DMS153 (cell line): ENCODE results near the gene SHOC2.

Source experiments
- DNase-seq: peaks from one replicate; lab custom pipeline; 2025; lab: John Stamatoyannopoulos, UW

SHOC2 gene

GRCh38 chr10:110983466-110983865, 64.1 kb downstream of the SHOC2 start:
- DNase-seq, result no peak

- DNase-seq, result no peak
These were observed 66.3 kb downstream of the SHOC2 start for GRCh38 chr10:110985497-110986275.

GRCh38 chr10:110989016-110989415, 69.6 kb downstream of the SHOC2 start:
- no peak for DNase-seq

GRCh38 chr10:110992006-110992800, 72.8 kb downstream of the SHOC2 start:
- no peak for DNase-seq

DNA sequence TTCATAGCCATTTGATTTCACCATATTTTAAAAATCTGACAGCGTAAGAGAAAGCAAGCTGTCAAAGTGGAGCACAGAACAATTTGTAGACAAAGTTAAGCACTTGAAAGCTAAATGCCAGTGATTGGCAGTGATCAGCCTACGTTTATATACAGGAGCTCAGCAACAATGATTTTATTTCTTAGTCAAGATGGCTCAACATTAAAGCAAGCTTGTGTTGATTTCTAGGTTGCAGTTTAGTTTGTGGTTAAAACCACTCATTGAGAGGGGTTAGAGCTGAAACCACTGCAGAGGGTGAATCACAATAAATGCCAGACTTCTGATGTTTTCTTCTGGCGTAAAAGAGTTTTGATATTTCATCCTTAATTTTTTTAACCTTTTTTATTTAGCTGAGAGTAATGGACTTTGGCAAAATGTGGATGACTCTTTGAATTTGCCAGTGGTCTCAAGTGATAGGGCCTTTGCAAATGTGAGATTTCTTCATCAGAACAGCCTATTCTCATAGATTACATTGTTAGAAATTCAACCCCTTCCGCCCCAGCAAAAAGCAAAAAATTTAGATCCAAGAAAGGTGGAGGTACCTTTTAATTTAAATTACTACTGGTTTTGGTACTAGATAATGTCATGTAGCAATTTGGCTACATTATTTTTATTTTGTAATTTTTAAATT, 73.8 kb downstream of the SHOC2 start:
- no peak for DNase-seq

DNA sequence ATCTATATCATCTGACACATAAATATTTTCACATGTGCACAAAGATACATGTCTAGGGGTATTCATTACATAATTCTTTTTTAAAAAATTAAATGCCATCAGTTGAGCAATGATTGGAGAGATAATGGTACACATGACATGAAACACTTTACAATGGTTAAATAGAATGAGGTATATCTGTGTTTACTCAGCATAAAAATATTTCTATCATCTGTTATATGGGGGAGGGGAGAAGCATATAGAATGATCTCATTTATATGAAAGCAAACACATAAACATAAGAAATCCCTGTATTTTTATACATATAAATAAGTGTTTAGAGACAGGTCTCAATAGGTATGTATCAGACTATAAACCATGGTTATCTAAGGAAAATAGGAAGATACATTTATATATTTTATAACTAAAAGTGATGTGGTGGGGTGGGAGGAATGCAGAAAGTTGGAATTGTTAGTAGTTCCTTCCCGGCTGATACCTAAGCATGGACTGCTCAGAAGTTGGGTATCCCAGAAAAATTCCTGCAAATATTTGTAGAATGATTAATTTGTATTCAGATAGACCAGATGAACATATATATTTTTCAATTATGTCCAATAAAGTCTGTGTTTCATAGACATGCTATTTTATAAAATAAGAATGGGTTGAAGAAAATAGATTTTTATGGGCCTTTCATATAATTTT, 75.1 kb downstream of the SHOC2 start:
- no peak for DNase-seq

- DNase-seq, result no peak
These were observed 75.9 kb downstream of the SHOC2 start for GRCh38 chr10:110995301-110995700.

DNA sequence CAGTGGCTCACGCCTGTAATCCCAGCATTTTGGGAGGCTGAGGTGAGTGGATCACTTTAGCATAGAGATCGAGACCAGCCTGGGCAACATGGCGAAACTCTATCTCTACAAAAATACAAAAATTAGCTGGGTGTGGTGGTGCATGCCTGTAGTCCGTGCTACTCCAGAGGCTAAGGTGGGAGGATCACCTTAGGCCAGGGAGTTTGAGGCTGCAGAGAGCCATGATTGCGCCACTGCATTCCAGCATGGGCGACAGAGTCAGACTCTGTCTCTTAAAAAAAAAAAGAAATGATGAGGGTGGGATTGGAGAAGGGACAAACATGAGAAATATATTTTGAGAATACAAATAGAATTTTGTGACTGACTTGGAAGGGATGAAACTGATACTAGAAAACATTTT, 76.9 kb downstream of the SHOC2 start:
- no peak for DNase-seq

DNA sequence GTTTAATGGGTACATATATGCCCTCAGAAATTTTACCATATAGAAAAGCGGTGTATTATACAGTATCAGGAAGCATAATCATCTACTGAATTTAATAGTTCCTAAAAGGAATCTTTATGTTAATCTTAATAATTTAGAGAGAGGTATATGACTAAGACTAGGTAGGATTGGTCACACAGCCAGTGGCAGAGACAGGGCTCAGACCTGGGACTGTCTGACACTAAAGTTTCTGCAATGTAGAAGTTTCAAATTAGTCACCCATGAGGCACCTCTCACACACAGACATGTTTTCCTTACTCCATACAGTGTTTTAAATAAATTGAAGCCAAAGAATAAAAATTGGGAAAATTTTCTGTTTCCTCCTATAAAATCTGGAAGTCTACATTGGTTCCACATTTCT, 84.6 kb downstream of the SHOC2 start:
- DNase-seq, result no peak

DNA sequence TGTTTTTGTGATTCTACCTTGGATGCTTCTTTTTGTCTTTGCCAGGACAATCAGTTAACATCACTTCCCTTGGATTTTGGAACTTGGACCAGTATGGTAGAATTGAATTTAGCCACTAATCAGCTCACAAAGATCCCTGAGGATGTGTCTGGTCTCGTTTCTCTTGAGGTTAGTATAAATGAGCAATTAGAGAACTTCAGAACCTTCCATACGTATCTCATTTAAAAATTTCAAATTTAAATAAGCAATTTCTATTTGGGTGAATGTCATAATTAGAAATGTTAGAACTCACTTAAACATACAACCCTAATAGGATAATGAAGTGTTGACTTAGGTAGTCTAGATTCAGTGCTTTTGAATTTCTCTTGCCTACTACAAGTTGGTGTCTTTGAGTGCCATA, 88.1 kb downstream of the SHOC2 start:
- DNase-seq, result no peak

GRCh38 chr10:111015181-111015580, 95.8 kb downstream of the SHOC2 start:
- DNase-seq, result no peak

- no peak for DNase-seq
These were observed 97.7 kb downstream of the SHOC2 start for GRCh38 chr10:111017098-111017497.

- DNase-seq, result no peak
These were observed 98.6 kb downstream of the SHOC2 start for GRCh38 chr10:111018021-111018420.

DNA sequence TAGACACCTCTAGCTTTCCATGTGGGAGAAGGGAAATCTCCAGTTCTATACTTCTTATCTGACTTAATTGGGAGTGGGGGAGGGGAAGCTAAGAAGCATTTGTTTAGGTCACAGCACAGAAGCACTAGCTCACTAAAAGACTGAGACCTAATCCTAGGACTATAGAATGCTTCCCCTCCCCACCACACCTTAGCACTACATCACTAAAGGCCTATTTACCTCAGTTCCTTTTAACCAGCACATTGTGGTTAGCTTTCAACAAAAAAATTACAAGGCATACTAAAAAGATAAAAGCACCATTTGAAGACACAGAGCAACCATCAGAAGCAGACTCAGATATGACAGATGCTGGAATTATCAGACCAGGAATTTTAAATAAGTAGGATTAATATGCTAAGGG, 103.7 kb downstream of the SHOC2 start:
- no peak for DNase-seq

- no peak for DNase-seq
These were observed 110.8 kb downstream of the SHOC2 start for GRCh38 chr10:111030042-111030750.

GRCh38 chr10:111034598-111035310, 115.3 kb downstream of the SHOC2 start:
- no peak for DNase-seq

- no peak for DNase-seq
These were observed 116.1 kb downstream of the SHOC2 start for GRCh38 chr10:111035542-111035941.

- DNase-seq, result no peak
These were observed 118.5 kb downstream of the SHOC2 start for GRCh38 chr10:111037858-111038257.

- DNase-seq, result no peak
These were observed 120.1 kb downstream of the SHOC2 start for GRCh38 chr10:111039522-111039921.

GRCh38 chr10:111057006-111057405, 137.6 kb downstream of the SHOC2 start:
- DNase-seq, result no peak
